Lower lobe of right lung (tissue), 2 donors: ENCODE results near the gene LHFPL6. TPM values are rescaled to one million over a fixed set of nuclear protein-coding genes. Genes with fewer than 3 reads are reported as not detected.

Source experiments
- ATAC-seq, 2 donors: fragments of 200-7000 bp; cut with Tn5 transposase; one replicate each; pipeline ENCODE4 v1.9.1; 2020 to 2022; ENCODE audit warnings: mild to moderate bottlenecking in 2 of 2, moderate library complexity in 2 of 2
- DNase-seq: peaks from one replicate; pipeline ENCODE4 v3.0.0-alpha.2; 2020
- H3K27ac ChIP-seq: fragments of 200-600 bp; one replicate; pipeline ENCODE4 v1.8.0; 2022
- H3K27me3 ChIP-seq: fragments of 200-600 bp; one replicate; pipeline ENCODE4 v1.8.0; 2022; ENCODE audit warnings: low read depth
- H3K36me3 ChIP-seq: fragments of 200-600 bp; one replicate; pipeline ENCODE4 v1.8.0; 2022; ENCODE audit warnings: mild to moderate bottlenecking
- H3K4me1 ChIP-seq: fragments of 200-600 bp; one replicate; pipeline ENCODE4 v1.8.0; 2022
- H3K4me3 ChIP-seq: fragments of 200-600 bp; one replicate; pipeline ENCODE4 v1.8.0; 2022; ENCODE audit warnings: mild to moderate bottlenecking
- H3K9me3 ChIP-seq: fragments of 200-600 bp; one replicate; pipeline ENCODE4 v1.8.0; 2022
- intact Hi-C: fragments of 100-400 bp; cut with DNase I; formaldehyde crosslinking; loops from one replicate; pipeline ENCODE4 v1.11.0; 2022
- total RNA-seq: library from RNA; stranded (reverse); fragmentation: NEBNext Ultra II Directional; extraction: Animal tissue kit (Norgen Biotek cat#: 25700); gene quantifications from one replicate; pipeline ENCODE4 v1.2.1, GENCODE V29; 2021
- TF ChIP-seq, protein P1 (sequence below): fragments of 200-600 bp; IDR thresholded peaks from one replicate; pipeline ENCODE4 v1.8.0; 2022; ENCODE audit warnings: antibody characterized with exemption, mild to moderate bottlenecking
- donor health status: DM: no; HTN: yes; CAD: no; lungs with severe emphysema.

The LHFPL6 gene
- total RNA-seq, 1 donor from 2014 or later = 68.7 TPM

- H3K9me3 ChIP-seq = no peaks in the 10 kb centered on the region
- TF ChIP-seq, protein P1, sequence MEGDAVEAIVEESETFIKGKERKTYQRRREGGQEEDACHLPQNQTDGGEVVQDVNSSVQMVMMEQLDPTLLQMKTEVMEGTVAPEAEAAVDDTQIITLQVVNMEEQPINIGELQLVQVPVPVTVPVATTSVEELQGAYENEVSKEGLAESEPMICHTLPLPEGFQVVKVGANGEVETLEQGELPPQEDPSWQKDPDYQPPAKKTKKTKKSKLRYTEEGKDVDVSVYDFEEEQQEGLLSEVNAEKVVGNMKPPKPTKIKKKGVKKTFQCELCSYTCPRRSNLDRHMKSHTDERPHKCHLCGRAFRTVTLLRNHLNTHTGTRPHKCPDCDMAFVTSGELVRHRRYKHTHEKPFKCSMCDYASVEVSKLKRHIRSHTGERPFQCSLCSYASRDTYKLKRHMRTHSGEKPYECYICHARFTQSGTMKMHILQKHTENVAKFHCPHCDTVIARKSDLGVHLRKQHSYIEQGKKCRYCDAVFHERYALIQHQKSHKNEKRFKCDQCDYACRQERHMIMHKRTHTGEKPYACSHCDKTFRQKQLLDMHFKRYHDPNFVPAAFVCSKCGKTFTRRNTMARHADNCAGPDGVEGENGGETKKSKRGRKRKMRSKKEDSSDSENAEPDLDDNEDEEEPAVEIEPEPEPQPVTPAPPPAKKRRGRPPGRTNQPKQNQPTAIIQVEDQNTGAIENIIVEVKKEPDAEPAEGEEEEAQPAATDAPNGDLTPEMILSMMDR = no peak
- H3K27me3 ChIP-seq = no peaks in the 10 kb centered on the region
- no peak overlapping the region for H3K27ac ChIP-seq
- H3K36me3 ChIP-seq = no peaks in the 10 kb centered on the region
- DNase-seq (no peak), ATAC-seq (peak; percentile 39 to 52)
- intact Hi-C loops = no loop called here
- H3K4me3 ChIP-seq = no peak overlapping the region
- H3K4me1 ChIP-seq = peaks cover 5% of the 10 kb centered on the region
Measured at GRCh38 chr13:39364947-39365468, 238.0 kb downstream of the LHFPL6 start.

DNA sequence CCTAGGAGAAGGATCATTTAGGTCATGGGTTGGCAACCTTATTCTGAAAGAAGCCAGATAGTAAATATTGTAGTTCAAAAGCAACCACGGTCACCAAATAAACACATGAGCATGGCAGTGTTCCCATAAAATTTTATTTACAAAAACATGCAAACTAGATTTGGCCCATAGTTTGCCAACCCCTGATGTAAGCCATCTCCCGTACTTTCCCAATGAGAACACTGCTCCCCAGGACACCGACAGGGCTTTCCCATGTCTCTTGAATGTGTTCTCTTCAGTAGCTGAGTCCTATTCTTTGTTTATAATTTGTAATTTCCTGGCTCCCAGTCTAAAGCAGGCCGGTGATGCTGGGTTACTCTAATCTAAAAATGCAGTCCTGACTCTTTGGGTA lies 239.6 kb downstream of the LHFPL6 start:
- intact Hi-C loops = no loop called here

GRCh38 chr13:39362652-39363381 lies 240.2 kb downstream of the LHFPL6 start:
- no peak overlapping the region for H3K4me3 ChIP-seq
- intact Hi-C loops = no loop called here
- no peak overlapping the region for H3K27ac ChIP-seq
- TF ChIP-seq, protein P1 = no peak
- ATAC-seq = no peak
- peaks cover 5% of the 10 kb centered on the region for H3K4me1 ChIP-seq
- H3K27me3 ChIP-seq = no peaks in the 10 kb centered on the region
- H3K36me3 ChIP-seq = no peaks in the 10 kb centered on the region
- DNase-seq = no peak
- no peaks in the 10 kb centered on the region for H3K9me3 ChIP-seq

More for the DNA sequence above, 239.6 kb downstream of the LHFPL6 start:
- DNase-seq (no peak), ATAC-seq (no peak)
- no peaks in the 10 kb centered on the region for H3K27me3 ChIP-seq
- H3K9me3 ChIP-seq = no peaks in the 10 kb centered on the region
- H3K36me3 ChIP-seq = no peaks in the 10 kb centered on the region
- TF ChIP-seq, protein P1 = no peak
- no peak overlapping the region for H3K27ac ChIP-seq
- H3K4me3 ChIP-seq = no peak overlapping the region
- H3K4me1 ChIP-seq = peaks cover 5% of the 10 kb centered on the region

GRCh38 chr13:39353988-39354387 lies 249.0 kb downstream of the LHFPL6 start:
- Histone ChIP-seq H3K4me3 (no peak overlapping the region), H3K4me1 (no peaks in the 10 kb centered on the region), H3K27me3 (no peaks in the 10 kb centered on the region), H3K36me3 (no peaks in the 10 kb centered on the region), H3K27ac (no peak overlapping the region), H3K9me3 (no peaks in the 10 kb centered on the region)
- TF ChIP-seq, protein P1 = no peak
- DNase-seq = no peak
- intact Hi-C loops = no loop called here
- ATAC-seq = no peak

- H3K27me3 ChIP-seq = no peaks in the 10 kb centered on the region
- H3K4me1 ChIP-seq = peaks cover 12% of the 10 kb centered on the region
- intact Hi-C loops = no loop called here
- no peaks in the 10 kb centered on the region for H3K9me3 ChIP-seq
- H3K36me3 ChIP-seq = no peaks in the 10 kb centered on the region
- no peak overlapping the region for H3K27ac ChIP-seq
- no peak for ATAC-seq
- TF ChIP-seq, protein P1 = no peak
- no peak for DNase-seq
- no peak overlapping the region for H3K4me3 ChIP-seq
Measured at GRCh38 chr13:39350461-39350881, 252.5 kb downstream of the LHFPL6 start.
